HG03095 (cell line): Measurements from ENCODE around the gene PLCD3.

Experiments
- ATAC-seq: cut with Tn5 transposase; IDR thresholded peaks from one replicate; pipeline ENCODE4 v1.9.1; 2021; ENCODE audit warnings: moderate library complexity; ENCODE audit not compliant: unreplicated experiment

Gene PLCD3

GRCh38 chr17:45149669-45150664 lies 17.7 kb upstream of the PLCD3 start:
- ATAC-seq, result no peak

DNA sequence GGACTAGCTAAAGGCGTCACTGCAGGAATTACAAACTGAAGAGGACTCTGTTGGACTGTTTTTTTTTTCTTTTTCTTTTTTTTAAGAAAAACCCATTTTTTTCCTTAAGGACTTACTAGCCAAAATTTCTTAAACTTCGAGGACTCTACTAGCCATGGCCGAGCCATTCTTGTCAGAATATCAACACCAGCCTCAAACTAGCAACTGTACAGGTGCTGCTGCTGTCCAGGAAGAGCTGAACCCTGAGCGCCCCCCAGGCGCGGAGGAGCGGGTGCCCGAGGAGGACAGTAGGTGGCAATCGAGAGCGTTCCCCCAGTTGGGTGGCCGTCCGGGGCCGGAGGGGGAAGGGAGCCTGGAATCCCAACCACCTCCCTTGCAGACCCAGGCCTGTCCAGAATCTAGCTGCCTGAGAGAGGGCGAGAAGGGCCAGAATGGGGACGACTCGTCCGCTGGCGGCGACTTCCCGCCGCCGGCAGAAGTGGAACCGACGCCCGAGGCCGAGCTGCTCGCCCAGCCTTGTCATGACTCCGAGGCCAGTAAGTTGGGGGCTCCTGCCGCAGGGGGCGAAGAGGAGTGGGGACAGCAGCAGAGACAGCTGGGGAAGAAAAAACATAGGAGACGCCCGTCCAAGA lies 16.8 kb upstream of the PLCD3 start:
- ATAC-seq, result no peak

GRCh38 chr17:45148183-45149036 lies 16.1 kb upstream of the PLCD3 start, which contains the start of gene HEXIM1:
Gene HEXIM1, plus strand, starts transcription at chr17:45148475. Its CDS starts 716 bp downstream, at chr17:45149191.
- ATAC-seq, result peak; percentile 55

- ATAC-seq, result no peak
Observed at GRCh38 chr17:45147581-45148182, 15.4 kb upstream of the PLCD3 start.

DNA sequence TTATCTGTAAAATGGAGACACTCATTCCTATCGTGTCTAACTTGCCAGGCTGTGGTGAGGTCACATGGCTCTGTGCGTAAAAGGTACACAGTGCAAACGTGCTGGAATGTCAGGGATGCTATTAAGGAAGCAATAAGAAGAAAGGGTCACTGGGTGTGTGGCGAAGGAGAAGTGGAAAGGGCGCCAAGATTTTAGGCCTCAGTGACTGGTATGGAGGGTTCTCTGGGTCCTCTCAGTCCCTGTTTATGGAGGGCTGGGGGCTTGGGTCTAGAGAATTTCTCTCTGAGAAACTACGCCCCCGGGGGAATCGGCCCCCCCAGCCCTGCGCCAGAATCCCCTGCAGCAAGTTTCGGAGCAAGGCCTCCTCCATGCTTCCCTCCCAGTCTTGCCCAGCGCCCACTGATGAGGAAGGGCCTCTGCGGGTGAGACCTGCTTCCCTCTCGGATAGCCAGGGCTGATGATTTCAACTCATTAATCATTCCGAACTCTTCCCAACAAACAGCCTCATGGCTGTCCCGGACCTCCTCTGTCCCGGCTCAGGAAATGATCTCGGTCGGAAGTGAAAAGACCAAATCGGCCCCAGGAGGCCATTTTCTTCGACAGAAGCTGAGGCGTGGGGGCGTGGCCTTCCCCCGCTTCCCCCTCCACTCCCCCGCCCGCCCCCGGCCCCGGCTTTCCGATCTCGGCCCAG lies 14.7 kb upstream of the PLCD3 start:
- ATAC-seq, result no peak

GRCh38 chr17:45146592-45146889 lies 14.2 kb upstream of the PLCD3 start:
- no peak for ATAC-seq

- no peak for ATAC-seq
Observed at GRCh38 chr17:45146166-45146565, 13.9 kb upstream of the PLCD3 start.

- no peak for ATAC-seq
Observed at GRCh38 chr17:45145035-45145389, 12.7 kb upstream of the PLCD3 start.

GRCh38 chr17:45144199-45145034 lies 12.1 kb upstream of the PLCD3 start:
- ATAC-seq, result no peak

- no peak for ATAC-seq
Observed at GRCh38 chr17:45143767-45144198, 11.5 kb upstream of the PLCD3 start.

- no peak for ATAC-seq
Observed at GRCh38 chr17:45143094-45143670, 10.9 kb upstream of the PLCD3 start.

DNA sequence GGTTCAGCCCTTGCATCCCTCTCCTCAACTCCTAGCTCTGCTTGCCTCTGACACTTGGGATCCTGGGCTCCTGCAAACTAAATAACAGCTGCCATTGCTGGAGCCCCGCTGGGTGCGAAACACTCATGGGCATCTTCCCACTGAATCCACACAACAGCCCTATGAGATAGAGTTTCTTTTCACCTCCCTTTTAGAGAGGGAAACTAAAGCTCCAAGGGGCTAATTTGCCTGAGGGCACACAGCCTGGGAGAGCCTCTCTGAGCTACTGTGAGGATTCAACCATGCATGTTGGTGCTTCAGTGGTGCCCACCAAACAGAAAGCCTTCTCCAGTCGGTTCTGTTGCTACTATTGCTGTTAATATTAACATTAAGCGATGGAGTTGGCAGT lies 7.2 kb upstream of the PLCD3 start:
- ATAC-seq, result no peak

GRCh38 chr17:45138911-45139532 lies 6.7 kb upstream of the PLCD3 start:
- no peak for ATAC-seq

DNA sequence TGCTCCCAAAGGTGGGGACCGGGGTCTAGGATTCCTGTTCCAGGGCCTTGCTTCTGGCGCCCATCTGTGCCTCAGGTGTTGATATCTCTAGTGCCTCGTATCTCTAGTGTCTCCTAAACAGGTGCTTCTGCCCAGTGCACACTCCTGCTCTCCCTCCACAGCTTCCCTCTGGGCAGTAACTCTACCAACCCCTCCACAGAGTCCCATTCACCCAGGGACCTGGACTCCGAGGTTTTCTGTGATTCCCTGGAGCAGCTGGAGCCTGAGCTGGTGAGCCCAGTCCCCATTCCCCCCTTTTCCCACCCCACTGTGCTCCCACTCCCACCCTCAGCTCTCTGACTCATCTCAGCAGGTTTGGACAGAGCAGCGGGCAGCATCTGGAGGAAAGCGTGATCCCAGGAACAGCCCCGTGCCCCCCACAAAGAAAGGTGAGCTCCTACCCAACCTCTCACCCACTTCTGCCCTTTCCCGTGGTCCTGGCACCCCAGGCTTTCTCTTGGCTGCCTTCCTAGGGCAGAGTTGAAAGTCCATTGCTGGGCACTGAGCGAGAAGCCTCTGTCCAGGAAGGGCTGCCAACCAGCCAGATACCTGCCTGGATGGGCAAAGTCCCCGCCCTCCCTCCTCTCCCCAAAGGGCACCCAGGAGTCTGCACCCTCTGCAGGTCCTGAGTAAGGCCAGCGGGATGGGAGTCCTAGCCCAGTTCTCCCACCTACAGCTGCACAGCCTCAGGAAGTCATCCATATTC lies 5.4 kb upstream of the PLCD3 start:
- no peak for ATAC-seq

GRCh38 chr17:45136846-45137560 lies 4.7 kb upstream of the PLCD3 start:
- ATAC-seq, result no peak

DNA sequence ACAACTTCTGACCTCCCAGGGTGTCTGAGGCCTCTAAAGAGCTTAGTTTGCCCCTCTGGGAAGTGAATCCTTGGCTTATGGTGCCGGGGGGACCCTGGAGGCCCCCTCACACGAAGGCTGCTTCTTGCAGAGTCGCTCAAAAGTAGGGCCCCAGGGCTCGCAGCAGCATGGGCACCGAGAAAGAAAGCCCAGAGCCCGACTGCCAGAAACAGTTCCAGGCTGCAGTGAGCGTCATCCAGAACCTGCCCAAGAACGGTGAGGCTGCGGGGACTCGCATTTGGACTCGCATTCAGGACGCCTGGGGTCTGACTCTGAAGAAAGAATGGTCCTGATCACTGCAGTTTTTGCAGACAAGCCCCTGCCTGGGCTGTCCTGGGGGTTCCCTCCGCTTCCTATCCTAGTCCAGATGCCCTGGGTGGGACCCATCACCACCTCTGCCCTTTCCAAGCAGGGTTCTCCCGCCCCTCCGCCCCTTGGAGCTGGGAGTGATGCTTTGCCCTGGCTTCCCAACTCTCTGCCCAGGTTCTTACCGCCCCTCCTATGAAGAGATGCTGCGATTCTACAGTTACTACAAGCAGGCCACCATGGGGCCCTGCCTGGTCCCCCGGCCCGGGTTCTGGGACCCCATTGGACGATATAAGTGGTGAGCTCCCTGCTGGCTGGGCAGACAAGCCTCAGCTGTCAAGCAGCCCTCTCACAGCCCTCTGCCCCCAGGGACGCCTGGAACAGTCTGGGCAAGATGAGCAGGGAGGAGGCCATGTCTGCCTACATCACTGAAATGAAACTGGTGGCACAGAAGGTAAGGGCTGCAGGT lies 3.9 kb upstream of the PLCD3 start:
- no peak for ATAC-seq
